Measurements from ENCODE around the gene AP2S1. TPM values are rescaled to one million over a fixed set of nuclear protein-coding genes. Genes with fewer than 3 reads are reported as not detected.

AP2S1 gene
- polyA plus RNA-seq, 1 donor (not counting 4 experiments of a cell fraction or from before 2014, with no cell fraction given) = 183 TPM

- Histone ChIP-seq H3K79me2 (ENCODE audit: control insufficient read depth, insufficient read depth, low read length) (no peaks in the 10 kb centered on the region), H3K27ac (ENCODE audit: control insufficient read depth, insufficient read depth, low read length) (no peak overlapping the region), H3K9me3 (ENCODE audit: control insufficient read depth, low read depth, low read length) (no peaks in the 10 kb centered on the region), H2AFZ (ENCODE audit: control insufficient read depth, low read length) (no peak overlapping the region), H3K4me2 (ENCODE audit: control insufficient read depth, extremely low read depth, insufficient read depth, low read depth, low read length) (no peak overlapping the region), H3K9me1 (ENCODE audit: control insufficient read depth, extremely low read depth, insufficient read depth, low read length) (no peaks in the 10 kb centered on the region), H3K36me3 (ENCODE audit: control insufficient read depth in 2 of 2, extremely low read depth in 1 of 2, insufficient read depth in 2 of 2, low read length in 2 of 2) (no peaks in the 10 kb centered on the region), H3K9ac (ENCODE audit: control insufficient read depth, extremely low read depth, insufficient read depth, low read length) (no peak overlapping the region), H3K4me3 (ENCODE audit: control insufficient read depth in 2 of 3, extremely low read depth in 1 of 3, insufficient read depth in 2 of 3, low read depth in 1 of 3, low read length in 3 of 3) (no peak overlapping the region), H3K4me1 (ENCODE audit: control insufficient read depth, extremely low read depth, insufficient read depth, low read length) (no peaks in the 10 kb centered on the region), H4K20me1 (ENCODE audit: control insufficient read depth, extremely low read depth, insufficient read depth, low read length) (no peaks in the 10 kb centered on the region), H3K27me3 (ENCODE audit: control insufficient read depth, extremely low read depth, insufficient read depth, low read length) (no peaks in the 10 kb centered on the region)
- dilution Hi-C loops (cut with MboI; ENCODE audit: extremely low pct_ligation_motif_present, low sequenced_read_pairs) = no loop called here
- FAIRE-seq = no peak
- no peak for DNase-seq (ENCODE audit: low read depth, low spot score)
- TF ChIP-seq EZH2 (IDR thresholded peaks at IDR 0.05; ENCODE audit: low read length) (no peak), CTCF (optimal IDR thresholded peaks at IDR 0.05 in 1 of 3, IDR thresholded peaks at IDR 0.05 in 1 of 3, conservative IDR thresholded peaks at IDR 0.05 in 1 of 3; ENCODE audit: extremely low read depth in 1 of 3, insufficient read depth in 2 of 3, low read length in 3 of 3) (no peak)
These were observed 48.5 kb downstream of the AP2S1 start for GRCh38 chr19:46802152-46802551.

- Histone ChIP-seq H3K9me3 (ENCODE audit: control insufficient read depth, low read depth, low read length) (no peaks in the 10 kb centered on the region), H3K27me3 (ENCODE audit: control insufficient read depth, extremely low read depth, insufficient read depth, low read length) (no peaks in the 10 kb centered on the region), H2AFZ (ENCODE audit: control insufficient read depth, low read length) (no peak overlapping the region), H3K4me1 (ENCODE audit: control insufficient read depth, extremely low read depth, insufficient read depth, low read length) (peaks cover 4% of the 10 kb centered on the region), H3K9ac (ENCODE audit: control insufficient read depth, extremely low read depth, insufficient read depth, low read length) (no peak overlapping the region), H3K4me2 (ENCODE audit: control insufficient read depth, extremely low read depth, insufficient read depth, low read depth, low read length) (no peak overlapping the region), H3K9me1 (ENCODE audit: control insufficient read depth, extremely low read depth, insufficient read depth, low read length) (no peaks in the 10 kb centered on the region), H3K27ac (ENCODE audit: control insufficient read depth, insufficient read depth, low read length) (no peak overlapping the region), H3K79me2 (ENCODE audit: control insufficient read depth, insufficient read depth, low read length) (no peaks in the 10 kb centered on the region), H4K20me1 (ENCODE audit: control insufficient read depth, extremely low read depth, insufficient read depth, low read length) (no peaks in the 10 kb centered on the region), H3K4me3 (ENCODE audit: control insufficient read depth in 2 of 3, extremely low read depth in 1 of 3, insufficient read depth in 2 of 3, low read depth in 1 of 3, low read length in 3 of 3) (no peak overlapping the region), H3K36me3 (ENCODE audit: control insufficient read depth in 2 of 2, extremely low read depth in 1 of 2, insufficient read depth in 2 of 2, low read length in 2 of 2) (no peaks in the 10 kb centered on the region)
- TF ChIP-seq CTCF (optimal IDR thresholded peaks at IDR 0.05 in 1 of 3, IDR thresholded peaks at IDR 0.05 in 1 of 3, conservative IDR thresholded peaks at IDR 0.05 in 1 of 3; ENCODE audit: extremely low read depth in 1 of 3, insufficient read depth in 2 of 3, low read length in 3 of 3) (no peak), EZH2 (IDR thresholded peaks at IDR 0.05; ENCODE audit: low read length) (no peak)
- dilution Hi-C loops (cut with MboI; ENCODE audit: extremely low pct_ligation_motif_present, low sequenced_read_pairs) = no loop called here
- FAIRE-seq = no peak
- DNase-seq (ENCODE audit: low read depth, low spot score) = no peak
These were observed 51.9 kb downstream of the AP2S1 start for GRCh38 chr19:46798713-46799112.

All from keratinocyte (primary cell).